ENCODE data around the gene GSE1.

GSE1 gene

DNA sequence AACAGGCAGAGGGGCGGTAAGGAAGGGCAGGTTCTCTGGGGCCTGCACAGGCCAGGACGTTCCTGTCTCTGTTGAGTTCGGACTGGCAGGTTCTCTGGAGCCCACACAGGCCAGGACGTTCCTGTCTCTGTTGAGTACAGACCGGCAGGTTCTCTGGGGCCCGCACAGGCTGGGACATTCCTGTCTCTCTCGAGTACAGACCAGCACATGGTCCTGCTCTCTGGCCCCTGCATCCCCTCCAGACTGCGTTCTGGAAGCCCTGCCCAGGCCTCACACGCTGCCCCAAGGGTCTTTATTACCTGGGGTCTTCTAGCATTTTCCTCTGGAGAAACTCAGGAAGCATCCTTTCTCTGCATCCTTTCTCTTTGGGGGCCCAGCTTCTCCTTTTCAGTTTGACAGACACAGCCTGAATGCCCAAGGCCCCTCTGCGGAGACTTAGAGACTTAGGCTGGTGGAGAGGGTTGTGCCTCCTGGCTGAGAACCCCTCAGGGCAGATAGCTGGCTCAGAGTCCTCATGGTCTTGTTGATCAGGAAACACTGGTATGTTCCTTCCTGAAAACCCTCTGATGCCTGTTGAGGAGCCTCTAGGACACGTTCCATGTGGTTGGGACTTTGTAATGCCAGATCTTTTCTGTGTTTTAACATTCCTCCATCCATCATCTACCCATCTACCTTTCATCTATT is 18.0 kb upstream of the GSE1 start:
- no peak overlapping the region for H3K27ac ChIP-seq
- no peaks in the 10 kb centered on the region for H3K4me1 ChIP-seq (ENCODE audit: control insufficient read depth in 1 of 2, insufficient read depth in 1 of 2, low read depth in 1 of 2, low read length in 1 of 2)
- TF ChIP-seq, protein P1, sequence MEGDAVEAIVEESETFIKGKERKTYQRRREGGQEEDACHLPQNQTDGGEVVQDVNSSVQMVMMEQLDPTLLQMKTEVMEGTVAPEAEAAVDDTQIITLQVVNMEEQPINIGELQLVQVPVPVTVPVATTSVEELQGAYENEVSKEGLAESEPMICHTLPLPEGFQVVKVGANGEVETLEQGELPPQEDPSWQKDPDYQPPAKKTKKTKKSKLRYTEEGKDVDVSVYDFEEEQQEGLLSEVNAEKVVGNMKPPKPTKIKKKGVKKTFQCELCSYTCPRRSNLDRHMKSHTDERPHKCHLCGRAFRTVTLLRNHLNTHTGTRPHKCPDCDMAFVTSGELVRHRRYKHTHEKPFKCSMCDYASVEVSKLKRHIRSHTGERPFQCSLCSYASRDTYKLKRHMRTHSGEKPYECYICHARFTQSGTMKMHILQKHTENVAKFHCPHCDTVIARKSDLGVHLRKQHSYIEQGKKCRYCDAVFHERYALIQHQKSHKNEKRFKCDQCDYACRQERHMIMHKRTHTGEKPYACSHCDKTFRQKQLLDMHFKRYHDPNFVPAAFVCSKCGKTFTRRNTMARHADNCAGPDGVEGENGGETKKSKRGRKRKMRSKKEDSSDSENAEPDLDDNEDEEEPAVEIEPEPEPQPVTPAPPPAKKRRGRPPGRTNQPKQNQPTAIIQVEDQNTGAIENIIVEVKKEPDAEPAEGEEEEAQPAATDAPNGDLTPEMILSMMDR (IDR thresholded peaks at IDR 0.05) = no peak
- H3K36me3 ChIP-seq = no peaks in the 10 kb centered on the region
- no peak overlapping the region for H3K4me3 ChIP-seq (ENCODE audit: low read depth in 1 of 2, low read length in 1 of 2)
- H3K9me3 ChIP-seq = no peaks in the 10 kb centered on the region
- H3K27me3 ChIP-seq = no peaks in the 10 kb centered on the region

DNA sequence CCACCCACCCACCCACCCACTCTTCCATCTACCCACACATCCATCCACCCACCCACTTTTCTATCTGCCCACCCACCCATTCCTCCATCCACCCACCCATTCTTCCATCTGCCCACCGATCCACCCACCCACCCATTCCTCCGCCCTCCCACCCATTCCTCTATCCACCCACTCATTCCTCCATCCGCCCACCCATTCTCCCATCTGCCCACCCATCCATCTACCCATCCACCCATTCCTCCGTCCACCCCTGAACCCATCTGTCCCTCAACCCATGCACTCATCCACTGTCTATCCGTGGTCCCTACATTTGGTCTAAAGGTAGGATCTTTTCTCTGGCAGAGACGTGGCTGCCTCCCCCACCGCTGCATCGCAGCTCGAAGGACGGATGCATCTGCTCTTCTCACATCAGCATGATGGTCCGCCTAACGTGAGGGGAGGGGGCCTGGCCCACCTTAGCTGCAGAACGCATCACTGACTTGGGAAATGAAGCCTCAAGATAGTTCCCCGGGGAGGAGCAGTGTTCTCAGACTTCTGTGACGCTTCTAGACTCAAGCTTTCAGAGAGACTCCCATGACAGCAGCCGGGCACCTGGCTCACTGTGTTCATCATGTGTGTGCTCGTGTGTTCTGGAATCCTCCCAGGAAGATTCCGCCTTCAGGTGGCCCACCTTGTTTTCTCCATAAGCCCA is 17.2 kb upstream of the GSE1 start:
- no peaks in the 10 kb centered on the region for H3K9me3 ChIP-seq
- no peaks in the 10 kb centered on the region for H3K4me1 ChIP-seq (ENCODE audit: control insufficient read depth in 1 of 2, insufficient read depth in 1 of 2, low read depth in 1 of 2, low read length in 1 of 2)
- no peaks in the 10 kb centered on the region for H3K36me3 ChIP-seq
- no peaks in the 10 kb centered on the region for H3K27me3 ChIP-seq
- H3K4me3 ChIP-seq (ENCODE audit: low read depth in 1 of 2, low read length in 1 of 2) = no peak overlapping the region
- H3K27ac ChIP-seq = no peak overlapping the region
- TF ChIP-seq, protein P1 (IDR thresholded peaks at IDR 0.05) = no peak

DNA sequence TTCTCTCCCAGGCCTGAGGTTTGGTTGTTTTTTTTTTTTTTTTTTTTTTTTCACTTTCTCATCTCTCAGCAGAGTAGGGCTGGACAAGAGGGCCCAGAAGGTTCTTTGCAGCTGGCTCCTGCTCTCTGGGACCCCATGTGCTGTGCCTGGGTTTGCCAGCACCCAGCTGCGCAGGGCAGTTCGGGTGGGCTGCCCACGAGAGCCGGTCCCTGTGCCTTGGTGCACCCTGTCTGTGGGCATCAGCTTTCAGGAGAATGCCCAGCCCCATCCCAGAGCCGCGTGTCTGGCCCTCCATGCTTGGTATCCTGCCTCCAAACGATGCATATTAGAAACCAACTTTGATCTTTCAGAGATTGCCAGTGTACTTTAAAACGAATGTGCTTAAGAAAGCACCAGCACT is 15.0 kb upstream of the GSE1 start:
- TF ChIP-seq, protein P1 (IDR thresholded peaks at IDR 0.05) = no peak
- Histone ChIP-seq H3K27ac (no peak overlapping the region), H3K27me3 (no peaks in the 10 kb centered on the region), H3K4me1 (ENCODE audit: control insufficient read depth in 1 of 2, insufficient read depth in 1 of 2, low read depth in 1 of 2, low read length in 1 of 2) (no peaks in the 10 kb centered on the region), H3K9me3 (no peaks in the 10 kb centered on the region), H3K4me3 (ENCODE audit: low read depth in 1 of 2, low read length in 1 of 2) (no peak overlapping the region), H3K36me3 (no peaks in the 10 kb centered on the region)

DNA sequence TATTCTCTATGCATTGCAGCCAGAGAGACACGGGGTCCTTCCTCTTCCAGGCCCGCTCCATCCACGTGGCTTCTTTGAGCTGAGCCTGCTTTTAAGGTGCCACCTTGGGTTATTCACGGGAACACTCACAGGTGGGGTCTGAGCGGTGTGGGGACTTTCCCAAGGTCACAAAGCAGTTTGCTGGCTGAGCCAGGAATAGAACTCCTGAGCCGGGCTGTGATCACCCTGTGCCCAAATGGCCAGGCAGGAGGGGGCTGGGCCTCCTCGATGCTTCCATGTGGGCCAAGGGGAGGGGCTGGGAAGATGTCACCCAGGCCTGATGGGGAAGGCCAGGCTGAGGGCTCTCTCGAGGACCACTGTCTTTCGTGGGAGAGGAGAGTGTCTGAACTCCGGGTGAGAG is 13.0 kb upstream of the GSE1 start:
- Histone ChIP-seq H3K27ac (no peak overlapping the region), H3K4me3 (ENCODE audit: low read depth in 1 of 2, low read length in 1 of 2) (no peak overlapping the region), H3K9me3 (no peaks in the 10 kb centered on the region), H3K27me3 (no peaks in the 10 kb centered on the region), H3K4me1 (ENCODE audit: control insufficient read depth in 1 of 2, insufficient read depth in 1 of 2, low read depth in 1 of 2, low read length in 1 of 2) (no peaks in the 10 kb centered on the region), H3K36me3 (no peaks in the 10 kb centered on the region)
- TF ChIP-seq, protein P1 (IDR thresholded peaks at IDR 0.05) = no peak

DNA sequence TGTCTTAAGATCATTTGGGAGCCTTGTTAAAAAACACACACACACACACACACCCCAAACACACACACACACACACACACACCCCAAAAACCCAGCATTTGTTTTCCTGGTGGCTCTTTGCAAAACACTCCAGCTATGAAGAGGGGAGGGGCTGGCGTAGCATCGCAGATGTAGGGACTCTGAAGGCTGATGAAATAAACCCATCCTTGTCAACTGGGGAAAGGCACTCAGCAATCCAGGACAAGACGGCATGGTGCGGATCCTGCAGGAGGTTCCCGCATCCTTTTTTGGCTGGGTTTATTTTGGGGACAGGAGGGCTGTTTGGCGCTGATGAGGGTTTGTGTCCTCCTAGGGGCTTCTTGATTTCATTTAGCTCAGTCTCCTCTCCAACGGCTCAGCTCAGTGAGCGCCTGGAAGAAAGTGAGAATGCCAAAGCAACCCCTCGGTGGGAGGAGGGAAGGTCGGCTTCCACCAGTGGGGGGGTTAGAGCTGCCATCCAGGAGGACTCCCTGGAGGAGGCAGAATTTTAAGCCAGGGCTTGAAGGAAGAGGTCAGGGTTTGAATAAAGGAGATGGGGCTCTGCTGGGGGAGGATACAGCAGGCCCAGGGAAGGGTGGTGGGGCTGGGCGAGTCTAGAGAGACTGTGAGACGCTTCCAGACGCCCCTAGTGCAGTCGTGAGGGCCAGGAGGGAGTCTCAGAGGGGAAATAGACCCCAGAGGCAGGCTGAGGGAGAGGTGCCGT is 12.4 kb upstream of the GSE1 start:
- Histone ChIP-seq H3K27me3 (no peaks in the 10 kb centered on the region), H3K4me1 (ENCODE audit: control insufficient read depth in 1 of 2, insufficient read depth in 1 of 2, low read depth in 1 of 2, low read length in 1 of 2) (no peaks in the 10 kb centered on the region), H3K27ac (no peak overlapping the region), H3K9me3 (no peaks in the 10 kb centered on the region), H3K36me3 (no peaks in the 10 kb centered on the region), H3K4me3 (ENCODE audit: low read depth in 1 of 2, low read length in 1 of 2) (no peak overlapping the region)
- TF ChIP-seq, protein P1 (IDR thresholded peaks at IDR 0.05) = no peak

Measured in neutrophil (primary cell).